DOHH2 (cell line): ENCODE measurements around the gene SCRG1.

Source experiments
- H3F3A ChIP-seq: fragments of 200-600 bp; sonication (generic), shearing (Covaris generic); 2 replicates; pipeline ENCODE4 v1.6.0; 2016; ENCODE audit warnings: antibody characterized with exemption, mild to moderate bottlenecking; ENCODE audit not compliant: control insufficient read depth, insufficient read depth
- H3K27ac ChIP-seq: fragments of 200-600 bp; sonication (generic); 2 replicates; pipeline ENCODE4 v1.5.1; 2014; ENCODE audit warnings: low read depth, mild to moderate bottlenecking, low read length, moderate library complexity
- H3K27me3 ChIP-seq: fragments of 200-600 bp; sonication (generic); 2 replicates; pipeline ENCODE4 v1.6.1; 2014; ENCODE audit warnings: mild to moderate bottlenecking, low read length, mixed read lengths; ENCODE audit not compliant: control insufficient read depth
- H3K36me3 ChIP-seq: fragments of 200-600 bp; sonication (generic); 2 replicates; pipeline ENCODE4 v1.6.1; 2014; ENCODE audit warnings: mild to moderate bottlenecking, low read length, moderate library complexity, mixed read lengths; ENCODE audit not compliant: control insufficient read depth
- H3K4me1 ChIP-seq: fragments of 200-600 bp; sonication (generic); 2 replicates; pipeline ENCODE4 v1.6.1; 2014; ENCODE audit warnings: mild to moderate bottlenecking, low read length, mixed read lengths; ENCODE audit not compliant: control insufficient read depth
- H3K4me2 ChIP-seq: fragments of 200-600 bp; sonication (generic); 2 replicates; pipeline ENCODE4 v1.6.0; 2014; ENCODE audit warnings: mild to moderate bottlenecking, low read length, moderate library complexity
- H3K4me3 ChIP-seq: fragments of 200-600 bp; sonication (generic); 2 replicates; pipeline ENCODE4 v1.5.1; 2014; ENCODE audit warnings: mild to moderate bottlenecking, low read length, mixed read lengths
- H3K79me2 ChIP-seq: fragments of 200-600 bp; sonication (generic); 2 replicates; pipeline ENCODE4 v1.6.1; 2014; ENCODE audit warnings: mild to moderate bottlenecking, low read length, mixed read lengths; ENCODE audit not compliant: control insufficient read depth
- H3K9me2 ChIP-seq: fragments of 200-600 bp; sonication (generic); replicated peaks from 2 replicates; pipeline ENCODE4 v1.6.1; 2014; ENCODE audit warnings: mild to moderate bottlenecking, low read length, mixed read lengths; ENCODE audit not compliant: control insufficient read depth
- H3K9me3 ChIP-seq: fragments of 200-600 bp; sonication (generic); 2 replicates; pipeline ENCODE4 v1.6.1; 2014; ENCODE audit warnings: antibody characterized with exemption, low read length, mixed read lengths; ENCODE audit not compliant: control insufficient read depth, insufficient read depth
- H4K20me1 ChIP-seq: fragments of 200-600 bp; sonication (generic); 2 replicates; pipeline ENCODE4 v1.6.0; 2014; ENCODE audit warnings: low read depth, mild to moderate bottlenecking, antibody characterized with exemption, low read length, moderate library complexity; ENCODE audit not compliant: control insufficient read depth, insufficient read depth
- CTCF ChIP-seq: fragments of 200-600 bp; sonication (generic); IDR thresholded peaks from one replicate; pipeline ENCODE4 v1.5.1; 2014; ENCODE audit warnings: antibody characterized with exemption, mild to moderate bottlenecking, low read depth, low read length; ENCODE audit not compliant: poor library complexity, severe bottlenecking
- EZH2phosphoT487 ChIP-seq: fragments of 200-600 bp; sonication (generic); IDR thresholded peaks from 2 replicates; pipeline ENCODE4 v1.6.1; 2017; ENCODE audit warnings: borderline replicate concordance, mild to moderate bottlenecking, antibody characterized with exemption, low read length, moderate library complexity, mixed read lengths

SCRG1 gene

GRCh38 chr4:173424899-173425805 is 26.2 kb upstream of the SCRG1 start:
- Histone ChIP-seq H4K20me1 (no peaks in the 10 kb centered on the region), H3K36me3 (no peaks in the 10 kb centered on the region), H3K27me3 (no peaks in the 10 kb centered on the region), H3F3A (no peaks in the 10 kb centered on the region), H3K4me1 (no peaks in the 10 kb centered on the region), H3K27ac (no peak overlapping the region), H3K9me3 (no peaks in the 10 kb centered on the region), H3K4me3 (no peak overlapping the region), H3K79me2 (no peaks in the 10 kb centered on the region), H3K4me2 (no peak overlapping the region), H3K9me2 (no peaks in the 10 kb centered on the region)
- TF ChIP-seq CTCF = no peak
- no peak for TF ChIP-seq EZH2phosphoT487

GRCh38 chr4:173420801-173421200 is 21.9 kb upstream of the SCRG1 start:
- H3K4me2 ChIP-seq = no peak overlapping the region
- H3K4me1 ChIP-seq = peaks cover 11% of the 10 kb centered on the region
- H3F3A ChIP-seq = no peaks in the 10 kb centered on the region
- H3K36me3 ChIP-seq = no peaks in the 10 kb centered on the region
- H3K9me3 ChIP-seq = no peaks in the 10 kb centered on the region
- H3K4me3 ChIP-seq = no peak overlapping the region
- H3K9me2 ChIP-seq = no peaks in the 10 kb centered on the region
- no peaks in the 10 kb centered on the region for H3K27me3 ChIP-seq
- TF ChIP-seq CTCF (no peak), EZH2phosphoT487 (no peak)
- H3K27ac ChIP-seq = no peak overlapping the region
- no peaks in the 10 kb centered on the region for H3K79me2 ChIP-seq
- H4K20me1 ChIP-seq = no peaks in the 10 kb centered on the region

- H3K9me3 ChIP-seq = no peaks in the 10 kb centered on the region
- H3F3A ChIP-seq = no peaks in the 10 kb centered on the region
- H3K27ac ChIP-seq = no peak overlapping the region
- no peaks in the 10 kb centered on the region for H3K27me3 ChIP-seq
- H3K79me2 ChIP-seq = no peaks in the 10 kb centered on the region
- no peak overlapping the region for H3K4me2 ChIP-seq
- peaks cover 11% of the 10 kb centered on the region for H3K4me1 ChIP-seq
- no peaks in the 10 kb centered on the region for H4K20me1 ChIP-seq
- no peaks in the 10 kb centered on the region for H3K9me2 ChIP-seq
- H3K36me3 ChIP-seq = no peaks in the 10 kb centered on the region
- no peak overlapping the region for H3K4me3 ChIP-seq
- TF ChIP-seq EZH2phosphoT487 (no peak), CTCF (peak; percentile 64)
Observed at GRCh38 chr4:173420324-173420752, 21.4 kb upstream of the SCRG1 start.
